ES-I3 (cell line): ENCODE measurements around the gene SELENOM.
"Not testable (repeated sequence)": the region's sequence is repeated elsewhere in the genome, so short reads cannot be mapped to it uniquely, and the experiment has no call there.

Source experiments
- H3K36me3 ChIP-seq: 2 replicates; pipeline ENCODE4 v1.6.1; 2013; ENCODE audit warnings: mild to moderate bottlenecking, low read length, control low read depth, moderate library complexity; ENCODE audit not compliant: insufficient read depth
- H3K4me1 ChIP-seq: 2 replicates; pipeline ENCODE4 v1.6.1; 2013; ENCODE audit warnings: mild to moderate bottlenecking, control low read depth, low read length; ENCODE audit not compliant: insufficient read depth
- H3K9ac ChIP-seq: 2 replicates; pipeline ENCODE4 v1.6.1; 2013; ENCODE audit warnings: low read depth, mild to moderate bottlenecking, low read length, moderate library complexity
- H3K9me3 ChIP-seq: 2 replicates; pipeline ENCODE4 v1.6.1; 2013; ENCODE audit warnings: mild to moderate bottlenecking, low read length, moderate library complexity; ENCODE audit not compliant: control insufficient read depth, insufficient read depth

The SELENOM gene

DNA sequence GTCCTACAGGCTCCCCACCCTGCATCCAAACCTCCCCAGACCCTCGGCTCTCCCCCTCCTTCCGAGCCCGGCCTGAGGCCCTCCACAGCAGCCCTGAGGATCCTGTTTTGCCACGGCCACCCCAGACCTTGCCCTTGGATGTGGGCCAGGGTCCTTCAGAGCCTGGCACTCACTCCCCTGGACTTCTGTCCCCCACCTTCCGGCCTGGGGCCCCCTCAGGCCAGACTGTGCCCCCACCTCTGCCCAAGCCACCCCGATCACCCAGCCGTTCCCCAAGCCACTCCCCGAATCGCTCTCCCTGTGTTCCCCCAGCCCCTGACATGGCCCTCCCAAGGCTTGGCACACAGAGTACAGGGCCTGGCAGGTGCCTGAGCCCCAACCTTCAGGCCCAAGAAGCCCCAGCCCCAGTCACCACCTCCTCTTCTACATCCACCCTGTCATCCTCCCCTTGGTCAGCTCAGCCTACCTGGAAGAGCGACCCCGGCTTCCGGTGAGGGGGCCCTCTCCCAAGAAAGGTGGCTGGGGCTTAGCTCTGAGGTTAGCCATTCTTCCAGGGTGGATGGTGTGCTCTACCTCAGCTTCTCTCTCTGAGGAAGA lies 18.3 kb upstream of the SELENOM start:
- no peaks in the 10 kb centered on the region for H3K9me3 ChIP-seq
- peaks cover 11% of the 10 kb centered on the region for H3K4me1 ChIP-seq
- no peak overlapping the region for H3K9ac ChIP-seq
- H3K36me3 ChIP-seq = no peaks in the 10 kb centered on the region

GRCh38 chr22:31124811-31125465 lies 17.6 kb upstream of the SELENOM start:
- H3K4me1 ChIP-seq = peaks cover 11% of the 10 kb centered on the region
- H3K9me3 ChIP-seq = no peaks in the 10 kb centered on the region
- H3K36me3 ChIP-seq = no peaks in the 10 kb centered on the region
- no peak overlapping the region for H3K9ac ChIP-seq

DNA sequence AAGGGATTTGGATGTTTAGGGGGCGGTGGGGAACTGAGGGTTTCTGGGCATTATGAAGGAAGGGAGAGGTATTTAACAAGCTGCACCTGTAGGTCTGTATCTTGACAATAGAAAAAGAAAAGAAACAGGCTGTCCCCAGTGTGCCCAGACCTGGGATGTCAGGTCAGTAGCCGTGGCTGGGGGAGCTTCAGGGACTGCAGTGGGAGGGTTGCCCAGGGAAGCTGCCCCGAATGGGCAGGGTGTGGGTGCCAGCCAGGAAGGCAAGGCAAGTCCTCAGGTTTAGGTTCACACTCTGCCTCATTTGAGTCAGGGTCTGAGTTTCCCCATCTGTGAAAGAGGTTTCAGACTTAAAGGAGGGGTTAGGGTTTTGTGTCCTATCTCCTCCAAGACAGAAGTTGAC lies 16.9 kb upstream of the SELENOM start:
- no peaks in the 10 kb centered on the region for H3K36me3 ChIP-seq
- no peaks in the 10 kb centered on the region for H3K9me3 ChIP-seq
- peaks cover 12% of the 10 kb centered on the region for H3K4me1 ChIP-seq
- no peak overlapping the region for H3K9ac ChIP-seq

DNA sequence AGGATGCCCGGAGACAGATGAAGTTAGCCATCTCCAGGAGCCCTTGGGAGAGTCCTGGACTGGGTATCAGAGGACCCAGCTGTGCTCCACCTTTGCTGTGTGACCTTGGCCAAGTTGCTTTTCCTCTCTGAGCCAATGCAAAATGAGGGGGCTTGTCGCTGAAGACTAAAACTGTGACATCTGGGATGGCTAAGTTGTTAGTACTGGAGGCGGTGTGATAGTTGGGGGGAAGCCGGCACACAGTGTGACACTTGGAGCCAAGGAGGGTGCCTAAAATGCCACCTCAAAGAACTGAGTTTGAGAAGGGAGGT lies 15.9 kb upstream of the SELENOM start:
- H3K4me1 ChIP-seq = peaks cover 15% of the 10 kb centered on the region
- no peaks in the 10 kb centered on the region for H3K9me3 ChIP-seq
- H3K9ac ChIP-seq = peak overlapping the region; percentile 54
- H3K36me3 ChIP-seq = no peaks in the 10 kb centered on the region

DNA sequence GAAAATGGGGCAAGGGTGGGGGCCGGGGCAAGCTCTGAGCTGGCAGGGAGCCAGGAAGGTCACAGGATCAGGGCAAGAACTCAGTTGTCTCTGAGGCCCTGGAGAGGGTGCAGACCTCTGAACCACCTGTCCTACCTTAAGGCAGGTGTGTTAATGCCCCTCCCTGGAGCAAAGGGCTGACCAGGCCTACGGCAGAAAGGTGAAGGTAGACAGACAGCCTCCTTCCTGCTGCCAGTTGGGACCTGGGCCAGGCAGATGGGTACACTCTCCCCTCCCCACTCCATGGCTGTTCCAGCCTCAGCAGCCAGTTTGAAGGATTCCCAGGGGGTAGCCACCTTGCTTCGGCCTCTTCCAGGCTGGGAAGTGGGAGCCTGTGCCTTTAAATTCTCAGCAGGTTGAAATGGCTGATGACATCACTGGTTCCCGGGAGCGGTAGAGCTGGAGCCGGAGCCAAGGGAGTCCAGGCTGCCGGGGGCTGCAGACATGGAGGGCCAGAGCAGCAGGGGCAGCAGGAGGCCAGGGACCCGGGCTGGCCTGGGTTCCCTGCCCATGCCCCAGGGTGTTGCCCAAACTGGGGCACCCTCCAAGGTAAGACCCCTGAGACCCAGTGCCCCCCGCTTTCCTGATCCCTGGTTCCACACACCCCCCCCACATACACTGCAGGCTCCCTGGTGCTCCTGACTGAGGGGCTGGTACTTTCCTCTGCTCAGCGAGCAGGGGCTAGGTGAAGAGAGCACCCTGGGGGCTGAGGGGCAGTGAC lies 15.3 kb upstream of the SELENOM start, which contains the start of gene INPP5J:
TSS of gene INPP5J (plus strand) at position 435 of the 760 bp plus-strand sequence. CDS start at position 484, 49 bp downstream.
- Histone ChIP-seq H3K9me3 (no peaks in the 10 kb centered on the region), H3K4me1 (peaks cover 15% of the 10 kb centered on the region), H3K36me3 (no peaks in the 10 kb centered on the region), H3K9ac (peak within 1 kb of the TSS; percentile 54)

GRCh38 chr22:31122196-31122531 lies 14.8 kb upstream of the SELENOM start:
- Histone ChIP-seq H3K9me3 (no peaks in the 10 kb centered on the region), H3K9ac (no peak overlapping the region), H3K36me3 (no peaks in the 10 kb centered on the region)

GRCh38 chr22:31121403-31121802 lies 14.0 kb upstream of the SELENOM start:
- Histone ChIP-seq H3K9ac (no peak overlapping the region), H3K4me1 (peaks cover 15% of the 10 kb centered on the region), H3K9me3 (no peaks in the 10 kb centered on the region), H3K36me3 (no peaks in the 10 kb centered on the region)

More at GRCh38 chr22:31122196-31122531, 14.8 kb upstream of the SELENOM start:
- peaks cover 15% of the 10 kb centered on the region for H3K4me1 ChIP-seq

- no peak overlapping the region for H3K9ac ChIP-seq
- no peaks in the 10 kb centered on the region for H3K36me3 ChIP-seq
- H3K4me1 ChIP-seq = peaks cover 15% of the 10 kb centered on the region
- H3K9me3 ChIP-seq = no peaks in the 10 kb centered on the region
Measured at GRCh38 chr22:31120642-31121041, 13.3 kb upstream of the SELENOM start.

- Histone ChIP-seq H3K9ac (no peak overlapping the region), H3K36me3 (no peaks in the 10 kb centered on the region), H3K9me3 (no peaks in the 10 kb centered on the region), H3K4me1 (peaks cover 15% of the 10 kb centered on the region)
Measured at GRCh38 chr22:31120230-31120629, 12.9 kb upstream of the SELENOM start.

DNA sequence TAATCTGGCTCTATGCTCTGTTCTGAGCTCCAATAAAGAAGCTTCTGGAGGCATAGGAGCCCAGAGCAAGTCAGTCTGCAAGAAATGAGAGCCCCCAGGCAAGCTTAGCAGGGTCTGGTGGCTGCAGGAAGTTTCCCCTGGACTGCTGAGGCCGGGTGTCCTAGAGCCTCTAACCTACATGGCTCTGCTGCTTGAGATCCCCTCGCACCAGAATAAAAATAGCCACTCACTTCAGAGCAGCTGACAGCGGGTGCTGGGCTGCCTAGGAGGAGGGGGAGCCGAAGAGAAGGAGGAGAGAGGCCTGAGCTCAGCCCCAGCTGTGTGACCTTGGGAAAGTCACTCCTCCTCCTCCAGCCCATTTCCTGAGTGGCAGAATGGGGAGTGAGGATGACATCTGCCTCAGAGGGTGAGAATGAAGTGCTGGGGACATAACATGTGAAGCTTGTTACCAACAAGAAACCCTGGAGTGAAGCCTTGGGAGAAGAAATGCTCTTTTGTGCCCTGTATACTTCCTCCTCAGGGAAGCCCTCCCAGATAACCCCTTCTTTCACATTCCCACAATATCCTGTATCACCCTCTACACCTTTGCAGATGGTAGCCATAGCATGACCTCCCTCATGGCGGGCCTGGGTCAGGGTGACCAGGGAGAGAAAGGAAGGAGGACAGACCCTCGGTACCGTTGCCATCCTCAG lies 11.8 kb upstream of the SELENOM start:
- peaks cover 15% of the 10 kb centered on the region for H3K4me1 ChIP-seq
- no peaks in the 10 kb centered on the region for H3K36me3 ChIP-seq
- no peaks in the 10 kb centered on the region for H3K9me3 ChIP-seq
- no peak overlapping the region for H3K9ac ChIP-seq

DNA sequence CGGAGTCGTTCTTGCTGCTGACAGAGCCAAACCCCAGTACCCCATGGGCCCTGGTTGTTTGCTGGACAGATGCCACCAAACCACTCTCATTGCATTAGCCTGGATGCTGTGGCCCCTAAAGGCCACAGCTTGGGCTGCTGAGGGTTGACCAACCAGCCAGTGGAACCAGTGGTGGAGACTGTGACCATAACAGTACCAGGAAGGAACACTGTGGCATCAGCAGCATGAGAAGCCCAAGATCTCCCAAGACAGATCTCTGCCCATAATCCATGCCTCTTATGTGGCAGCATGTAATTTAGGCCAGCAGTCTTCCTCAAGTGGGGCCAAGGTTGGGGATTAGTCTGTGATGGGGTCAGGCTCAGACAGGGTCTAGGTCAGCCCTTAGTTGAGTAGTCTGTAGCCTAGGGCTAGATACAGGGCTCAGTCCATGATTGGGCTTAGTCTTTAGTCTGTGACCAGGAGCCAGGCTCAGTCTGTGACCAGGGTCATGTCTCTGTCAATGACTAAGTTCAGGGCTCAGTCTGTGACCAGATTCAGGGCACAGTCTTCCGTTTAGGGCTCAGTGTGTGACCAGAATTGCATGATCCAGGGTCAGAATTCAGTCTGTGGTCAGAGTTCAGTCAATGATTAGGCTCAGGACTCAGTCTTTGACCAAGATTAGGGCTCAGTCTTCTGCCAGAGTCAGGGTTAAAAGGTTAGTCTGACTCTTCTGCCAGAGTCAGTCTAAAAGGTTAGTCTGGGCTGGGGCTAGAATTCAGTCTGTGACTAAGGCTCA lies 10.9 kb upstream of the SELENOM start:
- Histone ChIP-seq H3K9ac (no peak overlapping the region), H3K36me3 (no peaks in the 10 kb centered on the region), H3K4me1 (peaks cover 10% of the 10 kb centered on the region), H3K9me3 (no peaks in the 10 kb centered on the region)

DNA sequence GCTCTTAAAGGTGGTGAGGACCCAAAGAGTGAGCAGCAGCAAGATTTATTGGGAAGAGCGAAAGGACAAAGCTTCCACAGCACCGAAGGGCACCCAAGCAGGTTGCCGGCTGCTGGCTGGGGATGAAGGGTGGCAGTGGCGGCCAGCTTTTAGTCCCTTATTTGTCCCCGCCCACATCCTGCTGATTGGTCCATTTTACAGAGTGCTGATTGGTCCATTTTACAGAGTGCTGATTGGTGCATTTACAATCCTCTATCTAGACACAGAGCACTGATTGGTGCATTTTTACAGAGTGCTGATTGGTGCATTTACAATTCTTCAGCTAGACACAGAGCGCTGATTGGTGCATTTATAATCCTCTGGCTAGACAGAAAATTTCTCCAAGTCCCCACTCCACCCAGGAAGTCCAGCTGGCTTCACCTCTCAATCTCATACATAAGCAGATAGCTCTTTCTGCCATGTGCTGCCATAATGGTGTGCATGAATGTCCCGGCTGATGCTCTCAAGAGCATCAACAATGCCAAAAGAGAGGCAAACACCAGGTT lies 5.3 kb upstream of the SELENOM start:
- not testable (repeated sequence) for H3K9ac ChIP-seq, H3K36me3 ChIP-seq, H3K4me1 ChIP-seq, H3K9me3 ChIP-seq

GRCh38 chr22:31107894-31108218 lies 488 bp upstream of the SELENOM start:
- Histone ChIP-seq H3K9me3 (no peaks in the 10 kb centered on the region), H3K36me3 (no peaks in the 10 kb centered on the region), H3K4me1 (peaks cover 14% of the 10 kb centered on the region; the same call in 1 of the 2 replicates), H3K9ac (peak overlapping the region; percentile 57; the same call in 1 of the 2 replicates)

GRCh38 chr22:31106731-31107177 lies 614 bp downstream of the SELENOM start:
- H3K9me3 ChIP-seq = no peaks in the 10 kb centered on the region
- peak overlapping the region; percentile 82 for H3K9ac ChIP-seq
- peaks cover 14% of the 10 kb centered on the region; the same call in 1 of the 2 replicates for H3K4me1 ChIP-seq
- H3K36me3 ChIP-seq = no peaks in the 10 kb centered on the region
